Measurements from ENCODE around the gene SMYD3.

DNA sequence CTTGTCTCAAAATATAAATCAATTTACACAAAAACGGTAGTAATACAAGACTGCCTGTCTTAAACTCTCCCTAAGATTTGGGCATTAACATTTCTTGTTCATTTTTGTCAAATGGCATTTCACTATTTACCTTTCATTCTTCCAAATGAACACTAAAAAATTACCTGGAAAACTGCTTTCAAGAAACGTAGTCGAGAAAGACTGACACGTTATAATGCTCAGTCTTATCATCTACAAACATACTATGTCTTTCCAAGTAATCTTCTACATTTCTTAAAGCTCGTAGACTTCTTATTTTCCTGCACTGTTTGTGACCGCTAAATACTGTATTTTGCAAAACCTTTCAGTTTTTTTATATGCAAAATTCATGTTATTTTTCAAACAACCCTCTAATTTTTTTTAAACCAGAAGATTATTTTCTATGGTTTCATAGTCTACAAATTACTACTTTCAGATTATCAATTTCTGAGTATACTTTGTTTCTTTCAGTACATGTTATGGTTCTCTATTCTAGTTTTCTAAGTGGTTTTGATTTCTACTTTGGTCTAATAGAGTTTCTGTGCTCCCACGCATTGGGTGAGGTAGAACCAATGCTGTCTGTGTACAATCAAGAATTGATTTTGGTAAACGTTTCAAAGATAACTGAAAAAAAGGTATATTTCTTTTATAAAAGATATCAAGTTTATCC is 336.4 kb downstream of the SMYD3 start:
- TF ChIP-seq CTCF (IDR thresholded peaks at IDR 0.05) (no peak), POLR2A (IDR thresholded peaks at IDR 0.05) (no peak)
